Large intestine (tissue), 3 donors: Measurements from ENCODE around the gene TMEM239. TPM values are rescaled to one million over a fixed set of nuclear protein-coding genes. Genes with fewer than 3 reads are reported as not detected.
"Not testable (repeated sequence)": the region's sequence is repeated elsewhere in the genome, so short reads cannot be mapped to it uniquely, and the experiment has no call there.

ENCODE experiments used
- DNase-seq, 2 donors: peaks; one replicate each; pipeline versions ENCODE4 v3.0.0 to v3.0.0-alpha.2; 2013
- H3K27ac ChIP-seq: one replicate; pipeline ENCODE4 v1.5.1; 2013; ENCODE audit warnings: low read length
- H3K27me3 ChIP-seq: 2 replicates; pipeline ENCODE4 v1.6.1; 2013; ENCODE audit warnings: low read length; ENCODE audit not compliant: control insufficient read depth, insufficient read depth
- H3K36me3 ChIP-seq: 2 replicates; pipeline ENCODE4 v1.6.1; 2013; ENCODE audit warnings: low read length; ENCODE audit not compliant: control insufficient read depth, insufficient read depth
- H3K4me1 ChIP-seq: one replicate; pipeline ENCODE4 v1.6.1; 2013; ENCODE audit warnings: low read length; ENCODE audit not compliant: control insufficient read depth, insufficient read depth
- H3K4me3 ChIP-seq: one replicate; pipeline ENCODE4 v1.5.1; 2013; ENCODE audit warnings: low read length
- H3K9me3 ChIP-seq: one replicate; pipeline ENCODE4 v1.6.1; 2013; ENCODE audit warnings: mild to moderate bottlenecking, low read depth, low read length, moderate library complexity; ENCODE audit not compliant: control insufficient read depth
- WGBS: methylation state at CpG from one replicate; pipeline ENCODE4 v1.1.5; 2013; ENCODE audit warnings: low lambda C conversion rate; ENCODE audit not compliant: insufficient coverage; 5-methylcytosine and 5-hydroxymethylcytosine counted together
- polyA plus RNA-seq: library from polyadenylated mRNA; unstranded; fragments of 120-200 nt; gene quantifications from one replicate; pipeline ENCODE4 v1.2.1, GENCODE V29; 2013

Gene TMEM239
- polyA plus RNA-seq, 1 donor: 0.01 TPM

DNA sequence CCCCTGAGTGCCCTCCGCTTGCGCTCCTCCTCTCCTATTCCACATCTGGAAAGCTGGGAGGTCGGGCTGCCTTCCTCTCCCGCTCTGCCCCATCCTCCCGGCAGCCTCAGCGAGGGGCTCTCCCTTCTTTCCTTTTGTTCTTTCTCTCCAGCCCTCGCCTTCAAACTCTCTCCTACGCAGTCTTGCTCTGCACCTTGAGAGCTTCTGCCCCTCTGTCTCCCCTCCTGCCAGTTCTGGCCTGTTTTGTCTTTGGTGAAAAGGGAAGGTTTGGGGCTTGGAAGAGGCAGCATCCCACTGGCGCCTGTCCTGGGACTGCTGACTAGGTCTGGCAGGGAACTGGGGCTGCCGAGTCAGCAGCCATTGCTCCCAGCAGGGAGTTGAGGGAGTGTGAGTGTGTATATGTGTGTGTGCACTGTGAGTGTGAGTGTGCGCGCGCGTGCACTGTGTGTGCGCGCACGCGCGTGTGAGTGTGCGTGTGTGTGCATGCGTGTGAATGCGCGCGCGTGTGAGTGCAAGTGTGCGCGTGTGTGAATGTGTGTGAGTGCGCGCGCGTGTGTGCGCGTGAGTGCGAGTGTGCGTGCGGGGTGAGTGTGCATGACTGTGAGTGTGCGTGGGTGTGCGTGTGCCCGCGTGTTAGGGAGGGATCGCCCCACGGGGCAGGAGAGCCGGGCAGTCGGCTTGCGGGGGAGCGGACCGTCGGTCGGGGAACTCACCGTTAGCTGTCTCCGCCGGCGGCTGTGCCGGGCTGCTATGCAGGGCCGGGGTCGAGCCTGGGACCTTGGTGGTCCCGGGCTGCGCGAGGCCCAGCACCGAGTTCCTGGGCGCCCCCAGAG is 16.3 kb upstream of the TMEM239 start:
- H3K27me3 ChIP-seq: peaks cover 72% of the 10 kb centered on the region

DNA sequence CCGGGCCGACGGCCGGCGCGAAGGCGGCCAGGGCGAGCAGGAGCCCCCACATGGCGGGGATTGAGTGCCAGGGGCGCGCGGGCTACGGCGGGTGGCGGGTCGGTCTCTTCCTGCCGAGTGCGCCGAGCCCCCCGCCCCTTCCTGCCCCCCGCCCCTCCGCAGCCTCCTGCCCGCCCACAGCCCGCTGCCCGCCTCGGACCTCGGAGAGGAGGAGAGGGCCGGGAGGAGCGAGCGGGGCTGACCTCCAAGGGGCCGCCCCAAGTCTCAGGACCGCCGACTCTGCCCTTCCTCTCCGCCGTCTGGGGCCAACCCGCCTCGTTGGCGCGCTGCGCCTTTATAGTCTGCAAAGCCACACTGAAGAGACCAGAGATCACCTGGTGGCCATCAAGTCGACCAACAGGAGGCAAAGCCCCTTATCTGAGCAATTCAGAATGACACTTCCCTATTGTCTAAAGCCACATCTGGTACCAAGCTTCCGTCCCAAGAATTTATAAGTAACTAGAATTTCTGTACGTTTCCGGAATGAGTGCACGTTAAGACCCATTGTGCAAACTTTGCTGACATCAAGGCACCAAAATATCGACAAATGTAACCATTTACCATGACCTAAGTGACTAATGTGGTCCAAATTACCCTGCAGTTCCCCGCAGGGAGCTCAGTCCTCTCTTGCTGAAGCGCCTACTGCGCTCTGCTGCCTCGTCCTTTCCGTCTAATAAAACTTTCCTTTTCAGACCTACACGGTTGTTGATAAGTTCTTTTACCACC is 15.5 kb upstream of the TMEM239 start, which contains the start of gene CPXM1:
Gene CPXM1, minus strand, starts transcription at position 107 of the 765 bp plus-strand sequence. Its CDS starts 55 bp downstream, at position 52.
- WGBS: no CpG with 5 or more reads among the region's 52 CpGs
- Histone ChIP-seq H3K9me3 (no peaks in the 10 kb centered on the region), H3K36me3 (peaks cover 6% of the 10 kb centered on the region), H3K4me1 (peaks cover 2% of the 10 kb centered on the region), H3K27me3 (peaks cover 80% of the 10 kb centered on the region), H3K27ac (no peak within 1 kb of the TSS), H3K4me3 (peak within 1 kb of the TSS; percentile 36)
- DNase-seq: peak in 1 of 2 donors; percentile 20

More for the DNA sequence above, 16.3 kb upstream of the TMEM239 start:
- WGBS: 15% methylated on average over 4 of the region's 61 CpGs
- H3K9me3 ChIP-seq: no peaks in the 10 kb centered on the region
- peaks cover 6% of the 10 kb centered on the region for H3K36me3 ChIP-seq
- peaks cover 2% of the 10 kb centered on the region for H3K4me1 ChIP-seq
- H3K27ac ChIP-seq: no peak overlapping the region
- peak overlapping the region; percentile 36 for H3K4me3 ChIP-seq
- peak in 1 of 2 donors; percentile 18 for DNase-seq

DNA sequence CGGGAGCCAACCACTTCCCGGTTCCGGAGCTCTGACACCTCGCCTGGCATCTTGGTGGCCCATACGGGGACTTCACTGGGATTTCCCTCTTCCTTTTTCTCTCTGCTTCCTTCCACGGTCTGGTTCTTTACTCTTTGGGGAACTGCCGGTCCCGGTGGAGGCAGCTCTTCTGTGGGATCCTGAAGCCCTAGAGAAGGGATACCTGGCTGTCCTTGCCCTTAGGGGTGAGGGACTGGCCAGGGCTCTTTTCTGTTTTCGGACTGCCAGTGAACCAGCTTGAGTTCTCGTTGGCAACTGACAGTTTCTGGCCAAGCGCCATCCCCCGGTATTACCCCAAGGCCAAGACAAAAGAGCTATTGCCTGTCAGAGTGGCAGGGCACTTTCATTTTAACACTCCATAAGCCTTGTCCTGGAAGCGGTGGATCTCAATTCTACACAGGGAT is 14.9 kb upstream of the TMEM239 start:
- peaks cover 6% of the 10 kb centered on the region for H3K36me3 ChIP-seq
- no peak overlapping the region for H3K27ac ChIP-seq
- WGBS: no CpG with 5 or more reads among the region's 13 CpGs
- H3K4me3 ChIP-seq: no peak overlapping the region
- no peak for DNase-seq
- peaks cover 86% of the 10 kb centered on the region for H3K27me3 ChIP-seq
- H3K9me3 ChIP-seq: no peaks in the 10 kb centered on the region
- H3K4me1 ChIP-seq: peaks cover 2% of the 10 kb centered on the region

DNA sequence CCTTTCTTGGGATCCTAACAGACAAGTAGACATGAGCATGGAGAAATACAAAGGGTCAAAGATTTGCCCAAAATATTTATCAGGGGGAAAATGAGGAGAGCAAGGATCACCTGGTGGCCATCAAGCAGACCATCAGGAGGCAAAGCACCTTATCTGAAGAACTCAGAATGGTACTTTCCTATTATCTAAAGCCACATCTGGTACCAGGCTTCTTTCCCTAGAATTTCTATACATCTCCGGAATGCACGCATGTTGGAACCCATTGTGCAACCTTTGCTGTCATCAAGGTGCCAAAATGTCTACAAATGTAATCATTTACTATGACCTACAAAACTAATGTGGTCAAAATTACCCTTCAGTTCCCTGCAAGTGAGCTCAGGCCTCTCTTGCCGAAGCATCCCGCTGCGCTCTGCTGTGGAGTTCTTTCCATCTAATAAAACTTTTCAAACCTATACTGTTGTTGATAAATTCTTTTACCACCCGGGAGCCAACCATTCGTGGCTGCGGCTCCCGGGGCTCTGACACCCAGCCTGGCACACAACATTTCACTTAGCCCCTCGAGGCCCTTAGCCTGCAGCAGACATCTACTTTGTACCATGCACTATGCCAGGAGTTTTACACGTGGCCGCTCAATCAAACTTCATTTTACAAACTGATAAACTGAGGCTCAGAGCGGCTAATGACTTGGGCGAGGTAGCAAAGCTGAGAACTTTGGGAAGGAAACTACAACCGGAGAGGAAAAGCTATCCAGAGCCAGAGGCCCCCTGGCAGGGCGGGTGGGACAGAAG is 11.9 kb upstream of the TMEM239 start:
- Histone ChIP-seq H3K9me3 (no peaks in the 10 kb centered on the region), H3K27ac (no peak overlapping the region), H3K4me1 (peaks cover 2% of the 10 kb centered on the region), H3K4me3 (no peak overlapping the region), H3K27me3 (peaks cover 91% of the 10 kb centered on the region), H3K36me3 (no peaks in the 10 kb centered on the region)
- no CpG with 5 or more reads among the region's 16 CpGs for WGBS
- no peak for DNase-seq

DNA sequence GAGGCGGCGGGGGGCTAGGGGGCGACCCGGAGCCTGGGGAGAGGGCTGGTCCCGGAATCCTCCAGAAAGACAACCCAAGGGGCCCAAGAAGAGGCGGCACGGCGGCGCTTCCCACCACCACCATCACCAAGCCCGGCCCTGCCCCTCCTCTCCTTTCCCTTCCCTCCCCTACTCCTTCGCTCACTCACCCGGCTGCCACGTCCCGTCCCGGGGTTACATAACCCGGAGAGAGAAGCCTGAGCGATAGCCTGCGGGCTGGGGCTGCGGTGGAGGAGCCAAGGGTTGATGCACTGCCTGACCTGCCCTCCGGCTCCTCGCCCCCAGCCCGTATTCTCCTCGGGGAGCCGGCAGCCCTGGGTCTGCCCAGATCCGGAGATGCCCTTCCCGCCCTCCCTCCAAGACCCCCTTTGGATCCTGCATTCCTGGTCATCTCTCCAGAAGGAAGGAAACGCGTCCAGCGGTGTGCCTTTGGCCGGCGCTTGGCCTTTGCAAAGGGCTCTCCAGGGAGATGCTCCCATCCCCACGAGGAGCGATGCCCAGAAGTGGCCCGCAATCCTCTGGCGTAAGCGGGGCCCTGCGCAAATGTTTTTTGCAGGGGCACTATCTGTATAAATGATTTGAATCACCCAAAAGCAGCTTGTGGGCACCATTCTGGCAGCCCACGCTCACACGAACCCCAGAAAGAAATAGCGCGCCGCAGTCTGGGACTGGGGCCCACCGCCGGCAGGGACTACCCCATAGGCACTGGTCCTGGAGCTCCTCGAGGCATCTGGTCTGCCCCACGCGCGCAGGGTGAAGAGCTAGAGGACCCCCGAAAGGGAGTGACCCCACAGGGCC is 11.1 kb upstream of the TMEM239 start:
- Histone ChIP-seq H3K4me3 (no peak overlapping the region), H3K27me3 (peaks cover 87% of the 10 kb centered on the region), H3K27ac (no peak overlapping the region), H3K9me3 (no peaks in the 10 kb centered on the region), H3K36me3 (no peaks in the 10 kb centered on the region), H3K4me1 (peaks cover under 1% of the 10 kb centered on the region)
- no peak for DNase-seq
- no CpG with 5 or more reads among the region's 49 CpGs for whole genome bisulfite sequencing

DNA sequence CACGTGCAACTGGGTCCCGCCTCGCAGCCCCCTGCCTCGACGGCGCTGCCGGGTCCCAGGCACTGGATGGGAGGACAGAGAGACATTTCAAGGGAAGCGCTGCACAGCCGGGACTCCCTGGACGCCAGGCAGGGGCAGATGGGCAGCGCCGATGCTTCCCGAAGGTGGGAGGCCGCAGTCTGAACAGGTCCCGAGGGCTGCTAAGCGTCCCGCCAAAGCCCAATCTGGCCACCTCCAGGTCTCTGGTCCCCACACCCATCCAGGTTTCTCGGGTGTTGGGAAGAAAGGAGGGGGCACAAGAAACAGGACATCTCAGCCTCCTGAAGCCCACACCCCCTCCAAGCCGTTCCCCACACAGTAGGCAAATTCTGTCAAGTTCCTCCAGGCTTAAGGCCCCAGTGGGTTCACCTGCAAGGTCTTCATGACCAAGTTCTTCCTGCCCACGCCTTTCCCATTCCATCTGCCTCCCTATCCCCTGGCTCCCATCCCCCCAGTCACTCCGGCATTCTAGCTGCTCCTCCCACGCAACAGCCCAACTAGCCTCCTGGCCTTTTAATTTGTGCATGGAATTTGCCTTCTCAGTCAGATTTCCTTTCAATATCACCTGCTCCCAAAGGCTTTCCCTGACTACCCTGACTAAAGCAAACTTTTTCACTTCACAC is 10.3 kb upstream of the TMEM239 start:
- WGBS: 20% methylated on average over 2 of the region's 22 CpGs
- Histone ChIP-seq H3K4me1 (no peaks in the 10 kb centered on the region), H3K9me3 (no peaks in the 10 kb centered on the region), H3K27ac (no peak overlapping the region), H3K4me3 (no peak overlapping the region), H3K27me3 (peaks cover 81% of the 10 kb centered on the region), H3K36me3 (no peaks in the 10 kb centered on the region)
- DNase-seq: no peak

DNA sequence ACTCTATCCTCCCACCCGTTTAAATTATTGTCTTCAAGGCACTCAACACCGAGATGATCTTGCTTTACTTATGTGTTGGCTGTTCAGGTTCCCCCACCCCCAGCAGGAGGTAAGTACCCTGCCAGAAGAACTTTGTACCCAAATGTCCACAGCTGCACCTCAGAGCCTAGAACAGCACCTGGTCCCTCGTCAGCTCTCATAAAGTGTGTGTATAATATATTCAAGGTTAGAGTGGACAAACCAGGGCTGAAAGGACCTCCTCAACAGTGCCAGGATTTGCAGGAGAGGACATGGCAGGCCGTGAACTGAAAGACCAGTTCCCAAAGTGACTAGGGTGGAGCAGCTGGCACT is 9.8 kb upstream of the TMEM239 start:
- no peak for DNase-seq

DNA sequence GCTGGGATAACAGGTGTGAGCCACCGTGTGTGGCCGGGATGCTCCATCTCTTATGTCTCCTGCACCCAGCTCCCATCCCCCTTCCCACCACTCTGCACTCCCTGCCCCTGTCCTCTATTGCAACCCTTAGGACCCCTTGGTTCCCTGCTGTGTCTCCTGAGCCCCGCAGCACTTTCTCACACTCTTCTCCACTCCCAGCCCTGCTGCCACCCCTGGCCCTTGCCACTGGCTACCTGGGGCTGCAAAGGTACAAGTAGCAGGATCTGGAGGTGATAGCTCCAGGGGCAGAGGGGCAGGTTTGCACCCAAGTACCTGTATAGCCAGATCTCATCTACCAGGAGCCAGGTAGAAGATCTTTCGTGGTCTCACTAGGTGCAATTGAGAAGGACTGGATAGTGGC is 9.1 kb upstream of the TMEM239 start:
- Histone ChIP-seq H3K4me3 (no peak overlapping the region), H3K27me3 (peaks cover 71% of the 10 kb centered on the region), H3K9me3 (no peaks in the 10 kb centered on the region), H3K27ac (no peak overlapping the region), H3K36me3 (no peaks in the 10 kb centered on the region), H3K4me1 (no peaks in the 10 kb centered on the region)
- WGBS: 100% methylated on average over 1 of the region's 4 CpGs
- DNase-seq: no peak

More for the DNA sequence above, 9.8 kb upstream of the TMEM239 start:
- no peaks in the 10 kb centered on the region for H3K4me1 ChIP-seq
- no peak overlapping the region for H3K27ac ChIP-seq
- H3K36me3 ChIP-seq: no peaks in the 10 kb centered on the region
- peaks cover 76% of the 10 kb centered on the region for H3K27me3 ChIP-seq
- no CpG with 5 or more reads among the region's 4 CpGs for WGBS
- no peak overlapping the region for H3K4me3 ChIP-seq
- no peaks in the 10 kb centered on the region for H3K9me3 ChIP-seq

DNA sequence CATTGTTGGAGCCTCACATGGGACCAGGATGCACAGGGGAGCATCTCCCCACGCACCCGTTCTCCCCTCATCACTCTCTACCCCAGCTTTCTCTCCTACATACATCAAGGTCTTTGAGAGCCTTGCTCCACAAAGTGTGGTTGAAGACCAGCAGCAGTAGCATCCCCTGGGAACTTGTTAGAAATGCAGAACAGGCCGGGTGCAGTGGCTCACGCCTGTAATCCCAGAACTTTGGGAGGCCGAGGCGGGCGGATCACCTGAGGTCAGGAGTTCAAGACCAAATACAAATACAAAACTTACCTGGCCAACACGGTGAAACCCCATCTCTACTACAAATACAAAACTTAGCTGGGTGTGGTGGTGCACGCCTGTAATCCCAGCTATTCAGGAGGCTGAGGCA is 8.2 kb upstream of the TMEM239 start:
- H3K27me3 ChIP-seq: peaks cover 63% of the 10 kb centered on the region
- not testable (repeated sequence) for H3K36me3 ChIP-seq, H3K4me1 ChIP-seq, DNase-seq, H3K9me3 ChIP-seq, H3K27ac ChIP-seq, H3K4me3 ChIP-seq
- WGBS: no CpG with 5 or more reads among the region's 9 CpGs
